HFF-Myc (cell line): Measurements from ENCODE around the gene VEZF1.
"Not testable (repeated sequence)": the region's sequence is repeated elsewhere in the genome, so short reads cannot be mapped to it uniquely, and the experiment has no call there.

Experiments
- DNase-seq: peaks from one replicate; pipeline ENCODE4 v3.0.0-alpha.2; 2011; ENCODE audit warnings: low read depth; ENCODE audit errors: extremely low read depth
- H3K4me3 ChIP-seq: replicated peaks from 2 replicates; pipeline ENCODE4 v1.5.1; 2011; ENCODE audit warnings: low read depth, mild to moderate bottlenecking, control low read depth, low read length
- CTCF ChIP-seq: IDR thresholded peaks from 2 replicates; pipeline ENCODE4 v1.5.1; 2012; ENCODE audit warnings: mild to moderate bottlenecking, low read depth, low read length, control low read depth; ENCODE audit errors: missing control alignments

The VEZF1 gene

GRCh38 chr17:57963149-57963511, 24.9 kb downstream of the VEZF1 start:
- DNase-seq: no peak
- no peak for TF ChIP-seq CTCF
- H3K4me3 ChIP-seq: no peak overlapping the region

- no peak overlapping the region for H3K4me3 ChIP-seq
- no peak for DNase-seq
- no peak for TF ChIP-seq CTCF
Measured at GRCh38 chr17:57962279-57963148, 25.5 kb downstream of the VEZF1 start.

- no peak overlapping the region for H3K4me3 ChIP-seq
- no peak for TF ChIP-seq CTCF
- DNase-seq: no peak
Measured at GRCh38 chr17:57959929-57960328, 28.1 kb downstream of the VEZF1 start.

GRCh38 chr17:57958391-57958790, 29.7 kb downstream of the VEZF1 start:
- H3K4me3 ChIP-seq, DNase-seq: not testable (repeated sequence)

- TF ChIP-seq CTCF: no peak
- H3K4me3 ChIP-seq: no peak overlapping the region
- no peak for DNase-seq
Measured at GRCh38 chr17:57957886-57958285, 30.2 kb downstream of the VEZF1 start.

- H3K4me3 ChIP-seq: no peak overlapping the region
- no peak for TF ChIP-seq CTCF
- DNase-seq: no peak
Measured at GRCh38 chr17:57957120-57957850, 30.8 kb downstream of the VEZF1 start.
